ENCODE results near the gene DLGAP4. TPM values are rescaled to one million over a fixed set of nuclear protein-coding genes. Genes with fewer than 3 reads are reported as not detected.

The DLGAP4 gene
- total and polyA plus RNA-seq, 8 donors: 15.1 to 92.2 (median 33.5) TPM

DNA sequence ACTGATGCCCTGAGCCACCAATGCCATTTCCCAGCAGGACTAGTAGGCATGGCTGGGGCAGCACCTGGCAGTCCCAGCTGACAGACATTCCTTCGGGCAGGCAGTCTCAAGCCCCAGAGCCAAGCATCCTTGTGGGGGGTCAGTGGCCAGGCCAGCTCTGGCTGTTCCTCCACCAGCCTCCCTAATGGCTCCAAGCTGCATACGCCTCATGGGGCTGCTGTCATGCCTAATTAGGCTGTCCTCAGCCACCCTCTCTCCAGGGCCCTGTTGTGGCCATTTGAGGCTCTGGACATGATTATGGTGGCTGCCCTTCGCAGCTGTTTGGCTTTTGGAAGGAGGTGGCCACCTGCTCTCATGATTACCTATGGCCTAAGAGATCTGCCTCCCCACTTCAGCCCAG lies 79.4 kb downstream of the DLGAP4 start:
- WGBS, 5 donors: 61 to 79% (median 73%) methylated on average over 2 to 3 of the region's 3 CpGs
- intact Hi-C loops (cut with DNase I; ENCODE audit: low total_unique reads): no loop called here
- no peak overlapping the region for H3K4me3 ChIP-seq
- DNase-seq: no peak
- H3K4me1 ChIP-seq: no peaks in the 10 kb centered on the region
- TF ChIP-seq, protein P1, sequence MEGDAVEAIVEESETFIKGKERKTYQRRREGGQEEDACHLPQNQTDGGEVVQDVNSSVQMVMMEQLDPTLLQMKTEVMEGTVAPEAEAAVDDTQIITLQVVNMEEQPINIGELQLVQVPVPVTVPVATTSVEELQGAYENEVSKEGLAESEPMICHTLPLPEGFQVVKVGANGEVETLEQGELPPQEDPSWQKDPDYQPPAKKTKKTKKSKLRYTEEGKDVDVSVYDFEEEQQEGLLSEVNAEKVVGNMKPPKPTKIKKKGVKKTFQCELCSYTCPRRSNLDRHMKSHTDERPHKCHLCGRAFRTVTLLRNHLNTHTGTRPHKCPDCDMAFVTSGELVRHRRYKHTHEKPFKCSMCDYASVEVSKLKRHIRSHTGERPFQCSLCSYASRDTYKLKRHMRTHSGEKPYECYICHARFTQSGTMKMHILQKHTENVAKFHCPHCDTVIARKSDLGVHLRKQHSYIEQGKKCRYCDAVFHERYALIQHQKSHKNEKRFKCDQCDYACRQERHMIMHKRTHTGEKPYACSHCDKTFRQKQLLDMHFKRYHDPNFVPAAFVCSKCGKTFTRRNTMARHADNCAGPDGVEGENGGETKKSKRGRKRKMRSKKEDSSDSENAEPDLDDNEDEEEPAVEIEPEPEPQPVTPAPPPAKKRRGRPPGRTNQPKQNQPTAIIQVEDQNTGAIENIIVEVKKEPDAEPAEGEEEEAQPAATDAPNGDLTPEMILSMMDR (IDR thresholded peaks at IDR 0.05): no peak
- TF ChIP-seq POLR2A (IDR thresholded peaks at IDR 0.05): no peak
- TF ChIP-seq EP300 (IDR thresholded peaks at IDR 0.05): no peak
- TF ChIP-seq POLR2AphosphoS5 (IDR thresholded peaks at IDR 0.05): no peak
- H3K27ac ChIP-seq: no peak overlapping the region
- H3K9me3 ChIP-seq: peaks cover 0 to 13% (median 6%) of the 10 kb centered on the region in 4 donors
- no peaks in the 10 kb centered on the region for H3K36me3 ChIP-seq
- peaks cover 0 to 15% (median 0%) of the 10 kb centered on the region in 3 donors for H3K27me3 ChIP-seq

DNA sequence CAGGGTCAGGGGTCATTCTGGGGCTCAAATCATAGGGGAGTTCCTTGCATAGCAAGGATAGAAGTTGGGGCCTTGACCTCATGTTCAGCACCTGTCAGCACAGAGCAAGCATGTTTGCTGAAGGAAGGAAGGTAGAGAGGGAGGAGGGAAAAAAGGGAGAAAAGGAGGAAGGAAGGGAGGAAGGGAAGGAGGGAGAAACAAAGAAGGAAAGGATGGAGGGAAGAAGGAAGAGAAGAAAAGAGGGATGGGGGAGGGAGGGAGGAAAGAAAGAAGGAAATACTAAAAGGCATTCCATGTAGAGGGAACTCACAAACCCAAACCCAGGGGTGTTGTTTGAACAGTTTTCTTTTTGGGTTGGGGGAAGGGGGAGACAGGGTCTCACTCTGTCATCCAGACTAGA lies 80.1 kb downstream of the DLGAP4 start:
- TF ChIP-seq, protein P1 (IDR thresholded peaks at IDR 0.05): no peak
- no peak for TF ChIP-seq POLR2AphosphoS5 (IDR thresholded peaks at IDR 0.05)
- no peak for TF ChIP-seq EP300 (IDR thresholded peaks at IDR 0.05)
- TF ChIP-seq POLR2A (IDR thresholded peaks at IDR 0.05): no peak
- Histone ChIP-seq H3K4me3 (no peak overlapping the region), H3K27me3 (peaks cover 0 to 21% (median 0%) of the 10 kb centered on the region in 3 donors), H3K9me3 (peaks cover 0 to 6% (median 1%) of the 10 kb centered on the region in 4 donors), H3K36me3 (no peaks in the 10 kb centered on the region), H3K4me1 (no peaks in the 10 kb centered on the region), H3K27ac (no peak overlapping the region)
- intact Hi-C loops (cut with DNase I; ENCODE audit: low total_unique reads): no loop called here
- no peak for DNase-seq

DNA sequence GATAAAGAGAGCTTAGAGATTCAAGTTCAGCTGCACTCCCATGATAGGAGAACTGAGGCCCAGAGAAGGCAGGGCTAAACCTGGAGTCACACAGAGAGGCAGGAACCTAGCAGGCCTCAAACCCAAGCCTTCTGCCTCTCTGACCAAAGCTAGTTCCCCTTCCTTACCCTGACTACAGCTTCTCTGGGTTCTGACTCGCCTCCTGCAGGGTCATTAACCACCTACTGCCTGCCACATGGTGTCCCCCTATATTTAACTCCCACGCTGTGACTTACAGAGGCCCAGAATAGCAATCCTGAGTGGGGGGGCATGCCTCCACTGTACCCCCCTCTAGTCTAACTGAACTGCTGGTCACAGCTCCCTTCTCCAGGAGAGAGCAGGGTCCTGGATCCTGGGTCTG lies 84.1 kb downstream of the DLGAP4 start:
- Histone ChIP-seq H3K4me3 (no peak overlapping the region), H3K36me3 (no peaks in the 10 kb centered on the region), H3K9me3 (no peaks in the 10 kb centered on the region), H3K27me3 (peaks cover 0 to 40% (median 0%) of the 10 kb centered on the region in 3 donors), H3K27ac (no peak overlapping the region), H3K4me1 (no peaks in the 10 kb centered on the region)
- TF ChIP-seq, protein P1 (IDR thresholded peaks at IDR 0.05): no peak
- no peak for TF ChIP-seq POLR2A (IDR thresholded peaks at IDR 0.05)
- no peak for TF ChIP-seq EP300 (IDR thresholded peaks at IDR 0.05)
- no peak for TF ChIP-seq POLR2AphosphoS5 (IDR thresholded peaks at IDR 0.05)
- 60 to 81% (median 75%) methylated on average over 2 of the region's 2 CpGs for WGBS, 5 donors
- intact Hi-C loops (cut with DNase I; ENCODE audit: low total_unique reads): no loop called here
- no peak for DNase-seq

DNA sequence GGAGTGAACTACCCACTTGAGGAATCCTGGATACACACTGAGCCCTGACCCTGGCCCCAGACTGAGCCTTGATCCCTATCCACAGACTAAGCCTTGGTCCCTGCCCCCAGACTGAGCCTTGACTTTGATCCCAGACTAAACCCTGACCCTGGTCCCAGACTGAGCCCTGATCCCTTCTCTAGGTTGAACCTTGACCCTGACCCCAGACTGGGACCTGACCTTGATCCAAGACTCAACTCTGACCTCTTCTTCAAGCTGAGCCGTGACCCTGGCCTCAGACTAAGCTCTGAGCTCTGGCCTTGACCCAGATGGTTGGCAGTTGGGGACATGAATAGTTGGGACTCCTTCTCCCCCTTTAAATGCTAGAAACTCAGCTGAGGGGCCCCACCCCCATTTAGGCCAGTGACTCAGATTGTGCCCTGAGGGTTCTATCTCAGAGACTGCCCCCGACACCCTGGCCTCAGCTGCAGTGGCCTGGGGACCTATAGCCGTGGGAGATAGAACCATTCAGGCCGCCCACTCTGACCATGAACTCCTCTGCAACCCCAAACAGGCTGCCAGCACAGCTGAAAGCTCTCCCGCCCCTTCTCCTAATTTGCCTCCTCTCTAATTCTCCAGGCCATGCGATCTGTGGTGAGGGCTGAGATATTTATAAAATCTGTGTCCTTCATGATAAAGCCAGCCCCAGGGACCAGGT lies 84.7 kb downstream of the DLGAP4 start:
- Histone ChIP-seq H3K9me3 (no peaks in the 10 kb centered on the region), H3K4me1 (no peaks in the 10 kb centered on the region), H3K27ac (no peak overlapping the region), H3K36me3 (no peaks in the 10 kb centered on the region), H3K4me3 (no peak overlapping the region), H3K27me3 (peaks cover 0 to 36% (median 0%) of the 10 kb centered on the region in 3 donors)
- intact Hi-C loops (cut with DNase I; ENCODE audit: low total_unique reads): no loop called here
- DNase-seq: no peak
- 50 to 64% (median 59%) methylated on average over 6 of the region's 6 CpGs for WGBS, 5 donors
- TF ChIP-seq, protein P1 (IDR thresholded peaks at IDR 0.05): no peak
- no peak for TF ChIP-seq POLR2A (IDR thresholded peaks at IDR 0.05)
- no peak for TF ChIP-seq POLR2AphosphoS5 (IDR thresholded peaks at IDR 0.05)
- TF ChIP-seq EP300 (IDR thresholded peaks at IDR 0.05): no peak

Data from stomach (tissue), 9 donors.